ENCODE measurements around the gene QSER1. TPM values are rescaled to one million over a fixed set of nuclear protein-coding genes. Genes with fewer than 3 reads are reported as not detected.

The QSER1 gene
- total RNA-seq, 1 donor from 2014 or later: 62.6 TPM

GRCh38 chr11:33005175-33005574 is 112.6 kb downstream of the QSER1 start:
- Mint-ChIP-seq H3K9me3 (peaks cover under 1% of the 10 kb centered on the region), H3K4me3 (no peak overlapping the region), H3K27ac (no peak overlapping the region), H3K27me3 (ENCODE audit: low read depth) (no peaks in the 10 kb centered on the region), H3K4me1 (no peaks in the 10 kb centered on the region), H3K36me3 (no peaks in the 10 kb centered on the region)
- DNase-seq (ENCODE audit: low spot score in 2 of 2, unreplicated experiment in 2 of 2): no peak
- no peak for TF ChIP-seq CTCF (IDR thresholded peaks at IDR 0.05; ENCODE audit: unreplicated experiment)

GRCh38 chr11:33006010-33006409 is 113.4 kb downstream of the QSER1 start:
- H3K36me3 Mint-ChIP-seq: no peaks in the 10 kb centered on the region
- no peaks in the 10 kb centered on the region for H3K4me1 Mint-ChIP-seq
- no peak overlapping the region for H3K4me3 Mint-ChIP-seq
- H3K27ac Mint-ChIP-seq: no peak overlapping the region
- TF ChIP-seq CTCF (IDR thresholded peaks at IDR 0.05; ENCODE audit: unreplicated experiment): no peak
- no peaks in the 10 kb centered on the region for H3K27me3 Mint-ChIP-seq (ENCODE audit: low read depth)
- no peaks in the 10 kb centered on the region for H3K9me3 Mint-ChIP-seq
- DNase-seq (ENCODE audit: low spot score in 2 of 2, unreplicated experiment in 2 of 2): no peak

GRCh38 chr11:33013755-33014154 is 121.1 kb downstream of the QSER1 start:
- no peak for TF ChIP-seq CTCF (IDR thresholded peaks at IDR 0.05; ENCODE audit: unreplicated experiment)
- Mint-ChIP-seq H3K27me3 (ENCODE audit: low read depth) (peaks cover 11% of the 10 kb centered on the region), H3K9me3 (no peaks in the 10 kb centered on the region), H3K4me1 (peaks cover 16% of the 10 kb centered on the region), H3K36me3 (no peaks in the 10 kb centered on the region), H3K4me3 (no peak overlapping the region), H3K27ac (no peak overlapping the region)
- DNase-seq (ENCODE audit: low spot score in 2 of 2, unreplicated experiment in 2 of 2): no peak

- peak; percentile 71 to 85 for DNase-seq (ENCODE audit: low spot score in 2 of 2, unreplicated experiment in 2 of 2)
- H3K4me1 Mint-ChIP-seq: peaks cover 16% of the 10 kb centered on the region
- no peak for TF ChIP-seq CTCF (IDR thresholded peaks at IDR 0.05; ENCODE audit: unreplicated experiment)
- H3K9me3 Mint-ChIP-seq: no peaks in the 10 kb centered on the region
- peaks cover 12% of the 10 kb centered on the region for H3K27me3 Mint-ChIP-seq (ENCODE audit: low read depth)
- peak within 1 kb of the TSS; percentile 47 for H3K27ac Mint-ChIP-seq
- H3K36me3 Mint-ChIP-seq: no peaks in the 10 kb centered on the region
- peak within 1 kb of the TSS; percentile 77 for H3K4me3 Mint-ChIP-seq
Observed at GRCh38 chr11:33015621-33016551, 123.3 kb downstream of the QSER1 start, which contains the start of gene DEPDC7. TSS of gene DEPDC7 (plus strand) at chr11:33015878. CDS start at chr11:33015956, 78 bp downstream.

GRCh38 chr11:33016654-33017053 is 124.0 kb downstream of the QSER1 start:
- Mint-ChIP-seq H3K4me3 (peak overlapping the region; percentile 70), H3K27ac (peak overlapping the region; percentile 15), H3K4me1 (peaks cover 16% of the 10 kb centered on the region), H3K9me3 (no peaks in the 10 kb centered on the region), H3K36me3 (no peaks in the 10 kb centered on the region), H3K27me3 (ENCODE audit: low read depth) (peaks cover 12% of the 10 kb centered on the region)
- no peak for TF ChIP-seq CTCF (IDR thresholded peaks at IDR 0.05; ENCODE audit: unreplicated experiment)
- DNase-seq (ENCODE audit: low spot score in 2 of 2, unreplicated experiment in 2 of 2): no peak

All from mesothelial cell of epicardium (in vitro differentiated cells).